NCI-H510A treated with DMSO at 0.1 percent for 48 hours (cell line): Measurements from ENCODE around the gene RBM4.
A peak's percentile ranks its signal among the peaks of the same experiment; 100 is the strongest.
"Not testable (repeated sequence)": the region's sequence is repeated elsewhere in the genome, so short reads cannot be mapped to it uniquely, and the experiment has no call there.

Experiments
- DNase-seq: peaks from one replicate; lab custom pipeline; 2025; lab: John Stamatoyannopoulos, UW

The RBM4 gene

DNA sequence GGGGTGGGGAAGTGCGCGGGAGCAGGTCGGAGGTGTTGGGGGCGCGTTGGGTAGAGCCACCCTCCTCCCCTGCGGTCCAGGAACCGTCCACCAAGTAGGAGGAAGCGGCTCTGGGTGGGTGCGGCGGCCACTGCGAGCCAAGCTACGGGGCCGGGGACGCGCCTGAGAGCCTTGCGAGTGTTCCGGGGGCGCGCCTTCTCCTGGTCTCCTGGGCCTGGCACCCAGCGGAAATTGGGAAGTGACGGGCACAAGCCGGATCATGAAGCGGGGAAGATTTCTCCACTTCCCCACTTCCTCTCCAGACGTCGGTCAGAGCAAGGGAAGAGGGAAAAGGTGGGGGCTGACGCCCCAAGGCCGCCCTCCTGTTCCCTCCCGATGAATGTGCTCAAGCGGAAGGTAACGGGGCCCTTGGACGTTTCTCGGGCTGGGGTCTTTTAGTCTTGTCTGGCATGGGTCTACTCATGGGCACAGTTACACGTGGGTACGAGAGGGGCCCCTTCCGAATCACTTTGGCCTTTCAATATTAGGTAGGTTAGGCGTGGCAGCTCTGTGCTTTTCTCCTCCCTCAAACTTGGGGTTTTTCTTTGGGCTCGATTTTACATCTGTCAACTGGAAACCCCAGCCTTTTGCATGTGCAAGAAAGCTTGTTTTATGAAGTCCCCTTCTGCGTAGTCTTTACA is 21.2 kb upstream of the RBM4 start:
- no peak for DNase-seq

DNA sequence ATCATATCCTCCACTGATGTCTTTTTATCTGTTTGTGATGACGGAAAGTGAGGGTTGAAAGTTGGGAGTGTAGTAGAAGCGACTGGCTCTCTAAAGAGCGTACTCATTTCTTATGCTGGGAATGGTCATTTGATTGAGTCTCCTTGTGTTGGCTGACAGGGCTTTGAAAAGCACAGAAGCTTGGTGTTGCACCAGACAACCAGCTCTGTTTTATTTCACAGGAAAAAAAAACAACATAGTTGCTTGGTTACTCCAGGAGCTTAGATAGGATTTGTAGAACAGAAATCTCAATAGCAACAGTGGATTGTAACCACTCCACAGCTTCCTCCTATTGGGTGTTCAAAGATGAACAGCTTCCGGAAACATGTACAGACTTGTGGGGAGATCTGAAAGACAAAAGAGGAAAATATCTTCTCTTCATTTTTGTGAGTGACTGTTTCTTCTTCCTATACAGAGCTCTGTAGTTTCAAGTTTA is 19.4 kb upstream of the RBM4 start:
- no peak for DNase-seq

DNA sequence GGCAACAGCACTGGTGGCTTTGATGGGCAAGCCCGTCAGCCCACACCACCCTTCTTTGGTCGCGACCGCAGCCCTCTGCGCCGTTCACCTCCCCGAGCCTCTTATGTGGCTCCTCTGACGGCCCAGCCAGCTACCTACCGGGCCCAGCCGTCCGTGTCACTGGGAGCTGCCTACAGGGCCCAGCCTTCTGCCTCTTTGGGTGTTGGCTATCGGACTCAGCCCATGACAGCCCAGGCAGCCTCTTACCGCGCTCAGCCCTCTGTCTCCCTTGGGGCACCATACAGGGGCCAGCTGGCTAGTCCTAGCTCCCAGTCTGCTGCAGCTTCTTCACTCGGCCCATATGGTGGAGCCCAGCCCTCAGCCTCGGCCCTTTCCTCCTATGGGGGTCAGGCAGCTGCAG is 14.1 kb upstream of the RBM4 start:
- no peak for DNase-seq

DNA sequence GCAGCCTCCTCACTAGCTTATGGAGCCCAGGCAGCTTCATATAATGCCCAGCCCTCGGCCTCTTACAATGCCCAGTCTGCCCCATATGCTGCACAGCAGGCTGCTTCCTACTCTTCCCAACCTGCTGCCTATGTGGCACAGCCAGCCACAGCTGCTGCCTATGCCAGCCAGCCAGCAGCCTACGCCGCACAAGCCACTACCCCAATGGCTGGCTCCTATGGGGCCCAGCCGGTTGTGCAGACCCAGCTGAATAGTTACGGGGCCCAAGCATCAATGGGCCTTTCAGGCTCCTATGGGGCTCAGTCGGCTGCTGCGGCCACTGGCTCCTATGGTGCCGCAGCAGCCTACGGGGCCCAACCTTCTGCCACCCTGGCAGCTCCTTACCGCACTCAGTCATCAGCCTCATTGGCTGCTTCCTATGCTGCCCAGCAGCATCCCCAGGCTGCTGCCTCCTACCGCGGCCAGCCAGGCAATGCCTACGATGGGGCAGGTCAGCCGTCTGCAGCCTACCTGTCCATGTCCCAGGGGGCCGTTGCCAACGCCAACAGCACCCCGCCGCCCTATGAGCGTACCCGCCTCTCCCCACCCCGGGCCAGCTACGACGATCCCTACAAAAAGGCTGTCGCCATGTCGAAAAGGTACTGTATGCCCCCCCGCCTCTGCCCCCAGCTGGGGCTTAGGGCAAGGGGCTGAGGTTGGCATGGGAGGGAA is 13.3 kb upstream of the RBM4 start:
- no peak for DNase-seq

DNA sequence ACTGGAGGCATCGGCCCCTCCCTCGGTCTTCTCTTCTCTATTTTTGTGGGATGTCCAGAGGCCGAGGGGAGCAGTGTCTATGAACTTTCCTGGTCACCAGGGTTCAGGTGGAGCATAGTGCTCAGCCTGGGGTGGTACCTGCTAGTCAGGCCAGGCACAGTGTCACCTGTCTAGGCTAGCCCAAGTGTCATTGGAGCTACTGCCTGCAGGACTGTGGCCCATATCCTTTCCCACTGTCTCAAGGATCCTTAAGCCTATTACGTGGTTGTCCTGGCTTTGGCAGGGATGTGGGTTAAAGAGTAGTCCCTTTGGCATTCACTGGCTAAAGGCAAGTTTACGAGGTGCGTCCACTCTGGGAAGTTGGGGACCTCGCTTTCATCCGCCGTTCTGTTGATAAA is 12.8 kb upstream of the RBM4 start:
- no peak for DNase-seq

DNA sequence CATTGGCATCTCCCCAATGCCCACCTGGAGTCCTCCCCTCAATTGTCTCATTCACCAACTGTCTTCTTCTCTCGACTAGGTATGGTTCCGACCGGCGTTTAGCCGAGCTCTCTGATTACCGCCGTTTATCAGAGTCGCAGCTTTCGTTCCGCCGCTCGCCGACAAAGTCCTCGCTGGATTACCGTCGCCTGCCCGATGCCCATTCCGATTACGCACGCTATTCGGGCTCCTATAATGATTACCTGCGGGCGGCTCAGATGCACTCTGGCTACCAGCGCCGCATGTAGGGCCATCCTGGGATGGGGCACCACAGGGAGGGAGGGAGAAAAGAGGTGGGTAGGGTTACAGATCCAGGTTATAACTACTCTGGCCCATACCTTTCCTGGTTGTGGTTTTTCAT is 12.1 kb upstream of the RBM4 start:
- DNase-seq = no peak

DNA sequence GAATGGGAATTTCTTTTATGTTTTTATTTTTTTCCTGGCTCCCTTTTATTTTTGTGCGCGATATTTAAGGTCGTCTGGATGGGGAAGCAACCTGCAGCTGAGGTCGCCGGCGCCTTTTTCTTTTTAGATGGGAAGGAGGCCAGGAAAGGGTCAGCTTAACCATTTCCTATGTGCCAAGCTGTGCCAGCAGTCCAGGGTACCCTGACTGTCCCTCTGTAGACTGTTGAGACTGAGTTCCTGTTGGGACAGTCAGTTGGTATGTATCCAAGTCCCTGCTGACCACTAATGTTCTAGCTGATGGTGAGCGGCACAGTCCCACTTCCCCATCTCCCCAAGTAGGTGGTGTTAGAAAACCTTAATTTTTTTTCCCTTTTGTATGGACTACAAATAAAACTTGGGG is 11.6 kb upstream of the RBM4 start:
- DNase-seq = no peak

DNA sequence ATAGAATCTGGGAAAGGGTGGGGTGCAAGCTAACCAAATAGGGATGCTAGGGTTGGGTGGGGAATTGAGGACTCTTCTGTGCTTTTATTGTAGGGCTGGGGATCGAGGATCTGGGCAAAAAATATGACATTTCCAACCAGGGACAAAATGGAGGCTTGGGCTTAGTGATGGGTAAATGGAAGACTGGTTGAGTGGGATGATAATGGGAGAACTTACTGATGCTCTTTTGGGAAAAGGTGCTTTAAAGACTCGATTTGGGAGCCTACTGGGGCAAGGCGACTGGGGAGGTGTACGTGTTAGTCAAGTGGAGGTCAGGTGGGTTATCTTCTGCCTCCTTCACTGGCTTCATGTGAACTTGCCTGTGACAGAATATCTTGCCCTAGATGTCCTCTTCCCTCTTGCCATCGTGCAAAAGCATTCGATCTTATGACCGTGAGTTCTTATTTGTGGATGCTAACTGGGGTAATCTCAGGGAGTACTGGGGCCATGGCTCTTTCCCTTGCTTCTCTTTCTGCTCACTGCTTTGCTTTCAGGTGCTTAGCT is 10.4 kb upstream of the RBM4 start:
- no peak for DNase-seq

DNA sequence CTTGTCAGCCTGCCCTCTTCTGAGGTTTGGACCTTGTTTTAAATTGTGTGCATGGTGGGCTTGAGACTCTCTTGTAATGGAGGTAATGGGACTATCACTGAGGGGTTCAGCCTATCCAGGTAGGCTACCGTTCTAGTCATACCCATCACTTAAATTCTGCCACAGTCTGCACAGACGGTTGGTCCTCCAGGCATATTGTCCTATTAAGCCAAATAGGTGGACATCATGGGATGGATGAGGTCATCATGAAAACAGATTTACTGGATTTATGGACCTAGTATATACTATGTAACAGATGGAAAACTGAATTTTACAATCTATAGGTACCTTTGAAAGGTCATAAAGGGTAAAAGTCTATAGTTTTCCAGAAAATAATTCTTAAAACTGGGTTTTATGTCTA is 9.1 kb upstream of the RBM4 start:
- DNase-seq = no peak

DNA sequence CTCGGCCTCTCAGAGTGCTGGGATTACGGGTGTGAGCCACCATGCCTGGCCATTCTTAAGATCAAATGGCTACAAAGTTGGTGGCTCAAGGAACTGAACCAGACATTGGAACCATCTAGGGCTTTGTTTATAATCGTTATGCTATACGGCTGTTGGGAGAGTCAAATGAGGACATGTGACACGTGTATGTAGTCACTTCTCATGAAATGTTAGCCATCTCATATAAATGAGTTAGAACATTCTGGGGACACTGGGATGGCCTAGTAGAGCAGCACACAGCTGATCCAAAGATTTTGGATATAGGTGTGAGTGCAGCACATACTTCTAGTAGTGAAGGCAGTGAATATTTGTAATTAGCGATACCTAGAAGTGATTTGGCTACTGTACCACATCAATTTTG is 6.6 kb upstream of the RBM4 start:
- no peak for DNase-seq

DNA sequence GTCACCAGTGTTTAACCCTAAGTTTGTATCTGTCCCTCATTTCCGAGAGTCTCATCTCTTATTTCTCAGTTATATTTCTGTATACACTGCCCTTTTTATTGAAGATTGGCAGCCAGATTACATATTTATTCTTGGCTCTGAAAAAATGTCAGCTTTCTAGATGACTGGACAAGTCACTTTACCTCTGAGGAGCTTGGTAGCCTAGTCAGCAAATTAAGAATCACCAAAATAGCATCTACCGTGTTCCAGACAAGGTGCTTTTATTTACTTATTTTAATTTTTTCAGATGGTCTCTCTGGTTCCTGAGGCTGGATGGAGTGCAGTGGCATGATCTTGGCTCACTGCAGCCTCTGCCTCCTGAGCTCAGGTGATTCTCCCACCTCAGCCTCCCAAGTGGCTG is 5.6 kb upstream of the RBM4 start:
- no peak for DNase-seq

DNA sequence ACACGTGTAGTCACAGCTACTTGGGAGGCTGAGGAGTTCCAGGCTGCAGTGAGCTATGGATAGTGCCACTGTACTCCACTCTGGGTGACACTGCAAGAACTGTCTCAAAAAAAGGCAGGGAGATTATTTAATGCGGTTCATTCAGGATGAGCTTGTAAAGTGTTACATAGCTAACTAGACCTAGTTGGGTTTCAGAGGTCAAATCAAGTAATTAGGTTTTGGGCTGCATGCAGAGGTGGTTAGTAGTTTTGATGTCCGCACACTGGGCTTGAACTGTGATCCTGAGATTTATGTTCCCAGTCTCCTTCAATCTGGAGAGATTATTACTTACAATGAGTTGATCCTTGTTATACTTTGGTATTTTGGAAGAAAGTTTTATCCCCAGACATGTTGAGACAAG is 2.1 kb upstream of the RBM4 start:
- DNase-seq = no peak

DNA sequence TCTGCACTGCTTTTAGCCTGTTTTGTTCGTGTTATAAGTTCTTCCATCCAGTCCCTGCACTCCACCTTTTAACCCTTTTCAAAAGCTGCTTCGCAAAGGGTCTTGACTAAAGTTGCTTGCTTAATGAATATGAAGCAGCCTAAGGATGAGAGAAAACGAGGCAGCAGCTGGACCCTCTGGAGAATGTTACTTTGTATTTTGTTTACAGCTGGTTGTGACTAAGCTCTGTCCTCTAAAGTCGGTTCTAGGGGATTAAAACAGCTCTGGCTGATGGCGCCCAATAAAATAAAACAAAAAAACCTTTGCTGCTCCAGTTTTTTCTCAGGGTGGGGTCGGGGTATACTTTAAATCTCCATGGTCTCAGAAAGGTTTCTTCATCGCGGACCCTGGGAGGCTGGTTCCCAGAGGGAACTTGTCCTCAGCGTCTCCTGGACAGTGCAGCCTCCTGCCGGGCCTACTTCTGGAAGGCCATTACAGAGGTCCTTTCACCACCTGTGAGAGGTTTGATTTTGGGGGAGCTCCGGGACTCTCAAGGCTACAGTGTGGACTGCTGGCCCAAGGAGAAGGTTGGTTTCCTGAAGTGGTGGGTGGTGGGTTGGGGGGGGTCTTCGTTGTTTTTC is 836 bp upstream of the RBM4 start:
- no peak for DNase-seq

DNA sequence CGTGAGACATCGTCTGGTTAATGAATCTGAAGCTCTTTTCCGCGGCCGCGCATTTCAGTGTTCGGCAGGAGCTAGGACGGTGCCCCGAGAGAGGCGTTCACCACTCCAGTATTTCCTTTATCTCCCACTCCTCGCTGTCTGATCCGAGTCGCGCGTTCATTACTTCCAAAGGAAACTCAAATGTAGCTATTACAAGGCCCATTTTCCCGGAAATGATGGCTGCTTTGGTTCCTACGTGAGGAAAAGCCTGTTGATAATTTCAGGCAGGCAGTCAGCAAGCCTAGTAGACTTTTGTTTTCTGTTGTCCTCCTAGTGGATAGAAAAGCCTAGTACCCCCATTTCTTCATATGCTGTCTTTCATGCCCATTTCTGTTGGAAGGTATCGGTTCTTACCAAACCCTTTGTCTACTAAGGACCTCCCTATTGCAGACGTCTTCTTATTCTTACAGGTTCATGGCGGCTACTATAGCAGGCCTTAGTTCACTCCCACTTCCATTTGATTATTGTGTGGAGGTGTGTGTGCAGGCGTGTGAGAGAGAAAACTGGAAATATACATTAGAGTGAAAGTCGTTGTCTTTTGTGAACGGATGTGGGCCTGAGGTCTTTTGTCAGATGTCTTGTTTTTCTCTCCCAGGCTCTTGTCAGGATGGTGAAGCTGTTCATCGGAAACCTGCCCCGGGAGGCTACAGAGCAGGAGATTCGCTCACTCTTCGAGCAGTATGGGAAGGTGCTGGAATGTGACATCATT is 737 bp downstream of the RBM4 start:
- peak; percentile 36 for DNase-seq

DNA sequence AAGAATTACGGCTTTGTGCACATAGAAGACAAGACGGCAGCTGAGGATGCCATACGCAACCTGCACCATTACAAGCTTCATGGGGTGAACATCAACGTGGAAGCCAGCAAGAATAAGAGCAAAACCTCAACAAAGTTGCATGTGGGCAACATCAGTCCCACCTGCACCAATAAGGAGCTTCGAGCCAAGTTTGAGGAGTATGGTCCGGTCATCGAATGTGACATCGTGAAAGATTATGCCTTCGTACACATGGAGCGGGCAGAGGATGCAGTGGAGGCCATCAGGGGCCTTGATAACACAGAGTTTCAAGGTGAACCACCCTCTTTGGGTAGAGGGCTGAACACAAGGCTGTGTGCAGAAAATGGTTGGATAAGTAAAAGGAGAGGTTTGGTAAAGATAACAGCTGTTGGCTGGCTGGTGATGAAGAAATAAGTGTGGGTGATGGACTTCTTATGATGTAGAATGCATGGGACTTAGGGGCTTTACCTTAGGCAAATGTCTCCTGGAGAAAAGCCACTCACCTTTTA is 1.4 kb downstream of the RBM4 start:
- DNase-seq = not testable (repeated sequence)

DNA sequence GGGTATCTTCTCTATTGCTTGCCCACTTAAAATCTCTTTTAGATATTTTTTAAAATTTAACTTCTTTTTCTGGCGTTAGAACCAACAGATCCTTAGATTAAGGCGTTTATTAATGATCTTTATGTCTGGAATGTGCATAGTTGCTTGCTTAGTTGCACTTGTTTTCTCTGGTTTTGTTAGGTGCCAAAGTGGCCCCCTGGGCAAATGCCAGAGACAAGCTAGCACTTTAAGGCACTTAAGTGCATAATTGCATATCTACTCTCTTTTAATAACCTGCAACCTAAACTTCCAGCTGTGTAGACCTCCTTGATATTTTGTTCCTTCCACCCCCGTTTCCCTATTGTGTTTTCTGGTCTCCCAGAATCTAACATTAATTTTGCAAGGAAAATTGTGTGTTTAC is 3.3 kb downstream of the RBM4 start:
- no peak for DNase-seq

DNA sequence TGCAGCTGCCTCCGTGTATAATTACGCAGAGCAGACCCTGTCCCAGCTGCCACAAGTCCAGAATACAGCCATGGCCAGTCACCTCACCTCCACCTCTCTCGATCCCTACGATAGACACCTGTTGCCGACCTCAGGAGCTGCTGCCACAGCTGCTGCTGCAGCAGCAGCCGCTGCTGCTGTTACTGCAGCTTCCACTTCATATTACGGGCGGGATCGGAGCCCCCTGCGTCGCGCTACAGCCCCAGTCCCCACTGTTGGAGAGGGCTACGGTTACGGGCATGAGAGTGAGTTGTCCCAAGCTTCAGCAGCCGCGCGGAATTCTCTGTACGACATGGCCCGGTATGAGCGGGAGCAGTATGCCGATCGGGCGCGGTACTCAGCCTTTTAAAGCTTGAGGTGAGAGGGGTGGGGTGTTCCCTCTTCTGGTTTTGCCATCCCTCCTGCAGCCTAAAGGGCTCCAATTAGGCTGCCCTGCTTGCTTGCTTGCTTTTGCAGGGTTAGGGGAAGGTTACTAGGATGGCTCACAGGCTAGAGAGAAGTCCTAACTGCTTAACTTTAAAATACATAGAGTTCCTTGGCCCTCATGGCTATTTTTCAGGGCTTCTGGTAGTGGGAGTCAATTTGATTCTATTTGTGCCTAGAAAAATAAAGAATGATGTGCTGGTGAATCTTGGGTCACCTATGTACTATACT is 5.4 kb downstream of the RBM4 start:
- no peak for DNase-seq

DNA sequence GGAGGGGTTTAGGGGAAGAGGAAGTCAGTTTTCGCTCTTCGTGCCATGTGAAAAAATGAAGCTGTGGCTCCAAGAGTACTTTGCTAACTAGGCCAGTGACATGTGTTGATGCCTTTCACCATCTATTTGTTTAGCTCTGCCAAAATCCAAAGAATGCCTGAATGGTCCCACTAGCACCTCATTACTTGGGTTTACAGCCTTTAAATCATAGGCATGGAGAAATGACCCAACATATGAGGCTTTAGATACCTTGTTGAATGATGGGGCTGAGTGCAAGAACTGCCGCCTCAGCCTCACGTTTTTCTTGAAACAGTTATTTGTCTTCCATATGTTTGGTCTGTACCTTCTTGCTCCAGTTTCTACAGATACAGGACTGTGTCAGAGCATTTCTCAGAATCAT is 8.3 kb downstream of the RBM4 start:
- DNase-seq = no peak

DNA sequence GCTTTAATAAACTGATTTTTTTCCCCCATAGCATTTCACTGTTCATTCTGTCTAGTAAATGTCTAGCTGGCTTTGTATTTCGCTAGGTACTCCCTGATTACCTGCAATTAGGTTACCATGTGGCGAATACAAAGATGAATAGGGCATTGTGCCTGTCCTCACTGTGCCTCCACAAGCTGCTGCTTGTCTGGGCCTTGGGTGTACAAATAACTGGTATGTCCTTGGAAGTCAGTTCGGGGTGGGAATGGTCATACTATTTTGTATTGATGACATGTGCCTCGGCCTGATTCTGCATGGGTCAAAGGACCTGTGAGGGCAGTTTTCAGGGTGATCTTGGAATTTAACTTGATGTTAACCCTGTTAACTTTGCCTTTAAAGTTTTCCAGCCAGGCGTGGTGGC is 11.4 kb downstream of the RBM4 start:
- no peak for DNase-seq

DNA sequence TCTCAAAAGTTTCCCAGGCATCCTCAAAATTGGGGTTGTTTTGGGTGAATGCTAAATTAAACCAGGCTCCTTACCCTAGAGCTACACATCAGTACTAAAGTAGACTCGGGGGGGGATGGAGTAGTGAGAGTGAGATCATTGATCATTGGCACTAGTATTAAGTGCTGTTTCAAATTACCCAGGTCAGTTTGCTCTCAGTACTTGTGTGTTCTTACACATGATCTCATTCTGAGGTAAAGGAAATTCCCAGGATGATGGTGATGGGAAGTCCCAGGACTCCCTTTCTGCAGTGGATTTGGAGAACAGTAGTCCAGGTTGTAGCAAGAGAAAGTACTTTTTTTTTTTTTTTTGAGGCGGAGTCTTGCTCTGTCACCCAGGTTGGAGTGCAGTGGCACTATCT is 12.5 kb downstream of the RBM4 start:
- DNase-seq = no peak

DNA sequence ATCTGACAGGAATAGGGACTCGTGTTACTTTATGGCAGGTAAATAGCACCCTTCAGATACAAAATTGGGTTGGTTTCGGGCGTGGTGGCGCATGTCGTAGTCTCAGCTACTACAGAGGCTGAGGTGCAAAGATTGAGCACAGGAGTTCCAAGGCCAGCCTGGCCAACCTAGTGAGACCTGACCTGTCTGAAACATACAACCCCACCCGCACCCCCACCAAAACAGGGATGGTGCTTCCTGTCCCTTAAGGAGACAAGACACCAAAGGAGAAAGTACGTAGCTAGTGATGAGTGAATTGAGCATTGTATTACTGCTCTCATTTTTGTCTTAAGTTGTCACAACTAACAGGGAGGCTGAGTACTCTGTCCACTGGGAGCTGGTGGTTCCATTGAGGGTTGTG is 14.1 kb downstream of the RBM4 start:
- DNase-seq = no peak

DNA sequence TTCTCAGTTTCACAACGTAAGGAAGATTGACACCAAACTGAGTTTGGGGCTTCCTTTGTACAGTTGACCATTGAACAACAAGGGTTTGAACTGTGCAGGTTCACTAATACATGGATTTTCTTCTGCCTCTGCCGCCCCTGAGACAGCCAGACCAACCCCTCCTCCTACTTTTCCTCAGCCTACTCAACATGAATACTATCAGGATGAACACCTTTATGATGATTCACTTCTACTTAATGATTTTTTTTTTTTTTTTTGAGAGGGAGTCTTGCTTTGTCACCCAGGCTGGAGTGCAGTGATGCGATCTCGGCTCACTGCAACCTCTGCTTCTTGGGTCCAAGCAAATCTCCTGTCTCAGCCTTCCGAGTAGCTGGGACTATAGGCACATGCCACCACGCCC is 14.6 kb downstream of the RBM4 start:
- DNase-seq = no peak
